Skeletal muscle cell (primary cell): ENCODE data around the gene BANP.
A peak's percentile ranks its signal among the peaks of the same experiment; 100 is the strongest.

Experiments
- DNase-seq: peaks from one replicate; pipeline ENCODE4 v3.0.0-alpha.2; 2010; ENCODE audit warnings: low read depth
- H3K4me3 ChIP-seq: 2 replicates; pipeline ENCODE4 v1.5.1; 2011; ENCODE audit warnings: low read depth, mild to moderate bottlenecking, control low read depth, low read length, moderate library complexity

Gene BANP

DNA sequence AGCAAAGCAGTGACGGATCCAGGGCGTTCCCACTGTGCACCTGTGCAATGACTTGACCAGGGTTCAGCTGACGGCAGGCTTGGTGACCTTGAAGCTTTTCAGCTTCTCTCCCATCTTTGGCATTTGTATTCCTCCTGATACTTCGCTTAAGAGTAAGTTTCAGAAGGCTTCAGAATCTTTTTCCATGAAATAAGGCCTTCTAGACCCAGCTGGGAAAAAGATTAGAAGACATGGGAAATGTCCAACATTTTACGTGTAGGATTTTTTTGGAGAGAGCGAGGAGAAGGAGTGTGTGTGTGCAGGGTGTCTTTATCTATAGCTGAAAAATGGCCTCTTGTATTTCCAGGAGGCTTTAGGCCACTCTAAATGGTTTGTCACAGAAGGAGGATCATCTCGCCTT, 104.1 kb downstream of the BANP start:
- no peak for DNase-seq
- no peak overlapping the region for H3K4me3 ChIP-seq

GRCh38 chr16:88056212-88056611, 105.0 kb downstream of the BANP start:
- DNase-seq, result no peak
- no peak overlapping the region for H3K4me3 ChIP-seq

- no peak for DNase-seq
- no peak overlapping the region for H3K4me3 ChIP-seq
These were observed 106.4 kb downstream of the BANP start for GRCh38 chr16:88057656-88058055.

GRCh38 chr16:88058136-88058535, 106.9 kb downstream of the BANP start:
- no peak overlapping the region for H3K4me3 ChIP-seq

DNA sequence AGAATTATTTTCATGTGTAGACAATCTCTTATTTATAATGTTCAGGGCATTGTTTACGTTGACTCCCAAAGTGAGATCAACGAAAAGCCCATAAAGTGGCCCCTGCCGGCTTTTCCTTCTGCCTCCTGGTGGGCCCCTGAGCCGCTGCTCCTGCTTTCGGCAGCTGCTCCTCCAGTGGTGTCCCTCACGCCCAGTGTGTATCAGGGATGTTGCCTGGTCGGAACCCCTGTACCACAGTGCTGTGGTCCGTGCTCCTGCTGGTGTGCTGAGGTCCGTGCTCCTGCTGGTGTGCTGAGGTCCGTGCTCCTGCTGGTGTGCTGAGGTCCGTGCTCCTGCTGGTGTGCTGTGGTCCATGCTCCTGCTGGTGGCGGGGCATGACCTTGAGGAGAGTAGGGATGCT, 107.6 kb downstream of the BANP start:
- no peak overlapping the region for H3K4me3 ChIP-seq
- no peak for DNase-seq

More at GRCh38 chr16:88058136-88058535, 106.9 kb downstream of the BANP start:
- no peak for DNase-seq

DNA sequence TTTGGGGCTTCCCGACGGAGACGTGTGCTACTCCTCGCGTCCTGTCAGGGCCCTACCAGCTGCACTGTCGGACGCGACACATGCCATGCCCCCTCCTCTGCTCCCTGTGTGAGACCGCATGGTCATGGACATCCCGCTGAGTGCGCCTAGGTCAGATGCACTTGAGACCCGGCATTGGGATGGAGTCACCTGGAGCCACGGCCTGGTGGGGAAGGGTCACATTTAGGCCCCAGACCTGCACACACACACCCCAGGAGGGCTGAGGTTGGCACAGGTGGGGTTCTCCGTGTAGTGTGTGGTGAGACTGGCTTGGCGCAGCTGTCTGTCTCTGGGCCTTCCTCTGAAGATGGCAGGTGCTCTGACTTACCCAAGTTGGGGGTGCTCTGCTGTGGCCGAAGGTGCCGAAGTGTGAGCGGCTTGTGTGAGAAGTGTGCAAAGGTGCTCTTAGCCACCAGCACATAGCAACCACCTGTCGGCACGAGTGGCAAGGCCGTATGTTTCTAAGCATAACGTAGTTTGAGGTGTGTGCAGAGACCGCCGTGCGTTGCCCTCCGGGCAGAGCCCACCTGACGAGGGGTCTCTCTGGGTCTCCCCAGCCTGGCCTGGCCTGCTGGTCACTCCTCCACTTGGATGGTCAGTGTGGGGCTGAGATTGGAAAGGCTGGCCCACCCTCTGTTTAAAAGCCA, 108.6 kb downstream of the BANP start:
- no peak overlapping the region for H3K4me3 ChIP-seq
- DNase-seq, result no peak

DNA sequence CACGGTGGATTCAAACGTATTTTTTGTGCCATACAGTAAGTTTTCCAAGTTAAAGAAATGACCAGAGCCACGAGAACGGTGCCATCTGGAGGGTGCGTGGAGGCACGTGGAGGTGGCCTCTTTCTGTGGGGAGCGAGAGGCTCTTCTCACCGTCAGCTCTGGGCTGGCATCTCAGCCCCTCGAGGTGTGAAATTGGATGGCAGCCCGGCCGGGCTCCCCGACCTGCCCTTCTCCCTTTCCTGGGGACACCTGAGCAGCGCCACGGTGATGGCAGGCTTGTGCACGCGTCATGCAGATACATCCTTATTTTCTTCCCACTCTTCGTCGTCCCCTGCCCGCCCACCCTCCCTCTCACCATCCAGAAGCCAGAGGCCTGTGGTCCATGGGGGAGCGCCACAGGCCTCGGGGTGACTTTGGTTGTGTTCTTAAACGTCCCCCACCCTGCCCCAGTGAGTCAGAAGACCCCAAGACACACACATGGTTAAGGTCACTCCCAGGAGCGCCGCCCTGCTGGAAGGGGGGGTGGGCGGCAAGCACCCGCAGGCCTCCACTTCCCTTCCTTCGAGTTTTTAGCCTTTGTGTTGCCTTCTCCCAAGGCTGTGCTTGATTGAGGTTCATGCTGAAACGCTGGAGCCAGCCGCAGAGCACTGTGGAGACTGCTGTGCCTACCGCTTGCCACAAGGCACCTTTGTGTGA, 109.4 kb downstream of the BANP start:
- DNase-seq, result no peak
- no peak overlapping the region for H3K4me3 ChIP-seq

DNA sequence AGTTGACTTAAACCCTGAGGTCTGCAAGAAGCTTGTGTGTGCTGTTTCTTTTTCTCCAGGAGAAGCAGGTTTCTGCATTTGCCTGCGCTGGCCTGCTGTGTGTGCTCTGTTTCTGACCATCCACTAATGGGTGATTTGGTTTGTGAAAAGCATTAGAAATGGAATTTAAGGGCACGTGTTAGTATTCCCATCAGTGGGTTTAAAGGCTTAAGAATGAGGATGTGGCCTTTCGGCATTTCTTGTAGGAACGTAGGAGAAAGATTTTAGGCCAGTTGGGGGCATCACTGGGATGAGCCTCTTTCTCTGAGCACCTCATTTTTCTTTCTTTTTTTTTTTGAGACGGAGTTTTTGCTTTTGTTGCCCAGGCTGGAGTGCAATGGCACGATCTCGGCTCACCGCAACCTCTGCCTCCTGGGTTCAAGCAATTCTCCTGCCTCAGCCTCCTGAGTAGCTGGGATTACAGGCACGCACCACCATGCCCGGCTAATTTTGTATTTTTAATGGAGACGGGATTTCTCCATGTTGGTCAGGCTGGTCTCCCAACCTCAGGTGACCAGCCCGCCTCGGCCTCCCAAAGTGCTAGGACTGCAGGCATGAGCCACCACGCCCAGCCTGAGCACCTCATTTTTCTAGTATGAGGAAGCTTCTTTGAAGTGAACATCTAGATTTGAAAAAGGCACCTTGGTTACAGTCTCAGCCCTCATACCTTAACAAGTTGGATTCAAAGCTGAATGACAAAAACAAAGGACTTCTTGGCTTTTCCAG, 110.3 kb downstream of the BANP start:
- H3K4me3 ChIP-seq, result no peak overlapping the region
- no peak for DNase-seq

DNA sequence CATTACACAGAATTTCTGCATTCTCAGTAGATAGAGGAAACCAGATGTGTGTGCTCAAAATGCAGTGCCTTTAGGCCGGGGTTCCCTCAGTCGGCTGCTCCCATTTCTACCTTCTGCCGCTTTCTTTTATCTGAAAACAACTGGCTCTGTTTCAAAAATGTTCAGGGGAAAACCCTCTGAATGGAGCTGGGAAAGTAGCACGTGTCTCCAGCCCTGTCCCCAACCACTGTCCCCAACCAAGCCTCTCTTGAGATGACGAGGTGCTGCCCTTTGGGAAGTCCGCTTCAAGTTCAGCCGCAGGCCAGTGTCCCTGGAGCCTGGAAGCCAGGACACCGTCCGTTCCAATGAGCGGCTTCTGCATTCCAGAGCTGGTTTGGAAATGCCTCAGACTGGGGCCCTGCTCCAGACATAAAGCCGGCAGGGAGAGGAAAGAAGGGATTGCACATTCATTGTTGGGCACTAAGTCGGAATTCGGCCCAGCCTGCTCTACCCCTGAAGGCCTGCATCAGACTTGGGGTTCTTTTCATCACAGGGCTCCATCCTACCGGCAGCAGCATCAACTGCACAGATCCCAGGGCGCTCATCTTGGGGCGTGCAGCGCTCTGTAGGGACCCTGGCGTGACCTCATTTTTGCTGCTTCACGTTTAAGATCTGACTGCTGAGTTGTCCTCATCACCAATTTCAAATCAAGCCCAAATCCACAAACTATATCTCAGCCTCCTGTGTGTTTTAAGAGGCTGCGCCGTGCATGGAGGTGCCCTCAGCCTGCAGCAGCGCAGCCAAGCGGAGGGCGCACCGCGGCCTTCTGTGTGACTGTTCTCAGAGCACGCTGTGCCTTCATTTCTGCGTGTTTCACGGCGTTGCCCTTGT, 111.3 kb downstream of the BANP start:
- H3K4me3 ChIP-seq, result no peak overlapping the region
- peak; percentile 38 for DNase-seq

DNA sequence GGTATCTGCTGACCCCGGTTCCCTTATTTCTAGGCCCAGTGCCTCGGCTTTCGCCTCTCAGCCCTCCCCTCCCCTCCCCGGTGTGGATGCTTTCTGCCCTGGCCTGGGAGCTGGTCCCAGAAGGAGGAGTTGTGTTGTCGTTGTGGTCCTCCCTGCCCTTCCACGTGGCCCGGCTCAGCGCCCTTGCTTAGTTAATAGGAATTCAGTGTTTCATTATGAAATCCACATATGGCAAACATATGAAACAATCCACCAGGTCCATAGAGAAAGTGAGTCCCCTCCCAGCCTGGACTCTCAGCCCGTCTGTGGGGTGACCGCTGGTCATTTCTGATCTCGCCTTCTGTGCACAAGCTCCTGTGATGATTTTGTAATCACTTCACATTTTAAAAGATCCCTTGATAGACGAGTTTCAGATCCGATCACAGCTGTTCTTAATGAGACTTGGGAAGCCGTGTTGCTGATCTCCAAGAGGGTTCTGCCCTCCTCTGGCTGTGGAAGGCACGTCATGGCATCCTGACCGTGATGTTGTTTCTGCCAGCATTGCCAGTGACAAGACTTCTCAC, 112.1 kb downstream of the BANP start:
- DNase-seq, result peak; percentile 40
- no peak overlapping the region for H3K4me3 ChIP-seq

GRCh38 chr16:88064011-88064888, 113.0 kb downstream of the BANP start:
- no peak overlapping the region for H3K4me3 ChIP-seq
- no peak for DNase-seq

DNA sequence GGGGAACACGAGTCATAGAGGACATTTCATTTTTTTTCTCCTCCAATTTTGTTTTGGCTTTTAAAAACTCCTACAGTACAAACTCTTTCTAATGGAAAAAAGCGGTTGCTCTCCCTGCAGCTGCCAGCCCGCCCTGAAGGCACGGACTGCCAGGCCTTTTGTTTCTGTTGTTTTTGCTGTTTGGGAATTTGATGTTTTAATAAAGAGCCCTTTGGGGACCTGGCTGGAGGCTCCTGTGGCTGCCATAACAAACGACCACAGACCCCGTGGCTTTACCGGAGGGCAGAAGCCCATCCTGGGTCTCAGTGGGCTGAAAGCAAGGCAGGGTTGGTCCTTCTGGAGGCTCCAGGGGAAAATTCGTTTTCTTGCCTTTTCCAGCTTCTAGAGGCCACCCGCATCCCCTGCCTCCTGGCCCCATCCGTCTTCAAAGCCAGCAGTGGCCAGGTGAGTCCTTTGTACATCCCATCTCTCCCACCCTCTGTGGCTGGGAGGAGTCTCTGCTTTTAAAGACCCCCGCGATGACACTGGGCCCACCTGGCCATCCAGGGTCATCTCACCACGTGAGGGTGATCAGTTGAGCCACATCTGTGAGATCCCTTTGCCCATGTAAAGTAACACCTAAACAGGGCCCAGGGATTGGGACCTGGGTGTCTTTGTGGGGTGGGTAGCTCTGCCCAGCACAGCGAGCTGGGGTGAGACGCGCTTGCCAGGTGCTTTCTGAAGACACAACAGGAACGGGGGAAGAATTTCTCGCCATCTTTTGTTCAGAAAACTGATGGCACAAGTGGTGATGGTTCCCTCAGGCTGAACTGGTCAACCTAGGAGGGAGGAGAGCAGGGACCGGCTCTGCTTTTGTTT, 113.9 kb downstream of the BANP start:
- no peak overlapping the region for H3K4me3 ChIP-seq
- DNase-seq, result no peak

- DNase-seq, result no peak
- no peak overlapping the region for H3K4me3 ChIP-seq
These were observed 114.5 kb downstream of the BANP start for GRCh38 chr16:88065747-88066142.

DNA sequence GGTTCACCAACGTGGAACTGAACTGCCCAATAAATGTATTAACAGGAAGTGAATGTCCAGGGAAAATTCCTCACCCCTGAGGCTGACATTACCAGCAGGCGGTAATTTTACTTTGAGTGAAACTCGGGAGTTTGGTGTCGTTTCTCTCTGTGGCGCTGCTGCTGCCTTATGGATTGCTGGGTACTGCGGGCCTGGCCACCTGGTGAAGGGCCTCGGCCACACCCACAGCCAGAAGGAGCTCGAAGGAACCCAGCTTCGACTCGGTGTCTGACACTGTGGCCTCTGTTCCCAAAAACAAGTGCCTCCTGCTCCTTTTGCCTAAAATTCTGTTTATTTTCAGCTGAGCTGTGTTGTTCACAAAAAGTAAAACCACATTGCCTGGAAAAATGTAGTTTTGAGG, 115.0 kb downstream of the BANP start:
- H3K4me3 ChIP-seq, result no peak overlapping the region
- no peak for DNase-seq

DNA sequence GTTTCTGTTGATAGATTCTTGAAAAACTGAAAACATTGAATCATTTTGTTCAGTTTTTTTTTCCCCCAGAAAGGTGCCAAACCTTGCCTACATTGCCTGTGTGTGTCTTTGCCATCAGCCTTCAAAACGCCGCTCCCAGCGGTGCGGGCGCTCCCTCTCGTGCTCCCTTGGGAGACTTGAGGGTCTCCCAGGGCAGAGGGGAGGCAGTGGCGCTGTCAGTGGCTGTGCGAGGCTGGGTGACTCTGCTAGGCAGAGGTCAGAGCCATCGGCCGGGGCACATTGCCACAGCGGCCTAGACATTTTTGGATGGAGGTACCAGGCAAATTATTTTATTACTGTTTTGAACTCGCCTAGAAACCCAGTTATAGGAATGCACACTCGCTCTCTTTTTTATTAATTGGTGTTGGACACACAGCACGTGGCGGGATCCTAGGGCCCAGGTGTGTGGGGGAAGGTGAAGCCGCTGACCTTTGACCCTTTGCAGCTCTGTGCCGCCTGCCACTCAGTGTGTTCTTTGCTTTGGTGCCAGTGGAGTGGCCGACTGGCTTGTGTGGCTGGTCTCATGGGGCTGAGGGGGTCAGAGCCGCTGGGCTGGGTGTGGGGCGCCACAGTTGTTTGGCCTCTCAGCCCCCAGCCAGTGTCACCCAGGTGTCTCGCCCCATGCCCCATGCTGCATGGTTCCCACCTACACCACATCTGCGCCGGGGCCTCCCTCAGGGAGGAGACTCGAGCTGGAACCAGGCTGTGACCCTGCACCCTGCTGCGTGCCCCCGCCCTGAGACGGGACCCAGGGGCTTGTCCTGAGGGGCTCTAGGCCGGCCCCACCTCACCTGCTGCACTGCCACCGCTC, 115.7 kb downstream of the BANP start:
- H3K4me3 ChIP-seq, result no peak overlapping the region
- no peak for DNase-seq

- H3K4me3 ChIP-seq, result no peak overlapping the region
- DNase-seq, result no peak
These were observed 116.5 kb downstream of the BANP start for GRCh38 chr16:88067530-88068411.
